Measurements from ENCODE around the gene KIF26A. TPM values are rescaled to one million over a fixed set of nuclear protein-coding genes. Genes with fewer than 3 reads are reported as not detected.

The KIF26A gene
- polyA plus RNA-seq, 1 experiment = 0.10 TPM

DNA sequence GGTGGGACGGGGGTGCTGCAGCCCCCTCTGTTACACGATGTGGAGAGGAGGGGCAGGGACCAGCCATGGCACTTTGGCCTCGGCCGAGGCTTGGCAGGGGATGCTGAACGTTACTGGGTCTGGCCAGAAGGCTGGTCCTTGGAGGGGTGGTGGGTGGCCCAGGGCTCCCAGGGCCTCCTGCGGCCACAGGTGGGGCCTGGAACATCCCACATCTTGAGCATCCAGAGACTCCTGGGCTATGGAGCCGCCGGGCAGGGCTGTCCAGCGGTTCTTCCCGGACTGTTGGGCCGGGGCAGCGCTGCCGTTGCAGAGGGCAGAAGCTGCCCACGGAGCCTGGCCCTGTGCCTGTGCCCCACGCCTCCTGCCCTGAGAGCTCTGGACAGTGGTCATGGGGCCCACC, 15.9 kb downstream of the KIF26A start:
- CTCF ChIA-PET = no interaction called here
- H3K36me3 ChIP-seq (ENCODE audit: control insufficient read depth, insufficient read depth, low read length) = no peaks in the 10 kb centered on the region
- TF ChIP-seq, protein P1, sequence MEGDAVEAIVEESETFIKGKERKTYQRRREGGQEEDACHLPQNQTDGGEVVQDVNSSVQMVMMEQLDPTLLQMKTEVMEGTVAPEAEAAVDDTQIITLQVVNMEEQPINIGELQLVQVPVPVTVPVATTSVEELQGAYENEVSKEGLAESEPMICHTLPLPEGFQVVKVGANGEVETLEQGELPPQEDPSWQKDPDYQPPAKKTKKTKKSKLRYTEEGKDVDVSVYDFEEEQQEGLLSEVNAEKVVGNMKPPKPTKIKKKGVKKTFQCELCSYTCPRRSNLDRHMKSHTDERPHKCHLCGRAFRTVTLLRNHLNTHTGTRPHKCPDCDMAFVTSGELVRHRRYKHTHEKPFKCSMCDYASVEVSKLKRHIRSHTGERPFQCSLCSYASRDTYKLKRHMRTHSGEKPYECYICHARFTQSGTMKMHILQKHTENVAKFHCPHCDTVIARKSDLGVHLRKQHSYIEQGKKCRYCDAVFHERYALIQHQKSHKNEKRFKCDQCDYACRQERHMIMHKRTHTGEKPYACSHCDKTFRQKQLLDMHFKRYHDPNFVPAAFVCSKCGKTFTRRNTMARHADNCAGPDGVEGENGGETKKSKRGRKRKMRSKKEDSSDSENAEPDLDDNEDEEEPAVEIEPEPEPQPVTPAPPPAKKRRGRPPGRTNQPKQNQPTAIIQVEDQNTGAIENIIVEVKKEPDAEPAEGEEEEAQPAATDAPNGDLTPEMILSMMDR (IDR thresholded peaks at IDR 0.05; ENCODE audit: insufficient read depth, low read depth, low read length) = no peak
- no peak overlapping the region for H3K4me3 ChIP-seq (ENCODE audit: low read depth, low read length)
- DNase-seq (ENCODE audit: low read depth) = no peak
- no peaks in the 10 kb centered on the region for H3K27me3 ChIP-seq (ENCODE audit: control insufficient read depth, insufficient read depth, low read length)
- POLR2A ChIA-PET = no interaction called here

DNA sequence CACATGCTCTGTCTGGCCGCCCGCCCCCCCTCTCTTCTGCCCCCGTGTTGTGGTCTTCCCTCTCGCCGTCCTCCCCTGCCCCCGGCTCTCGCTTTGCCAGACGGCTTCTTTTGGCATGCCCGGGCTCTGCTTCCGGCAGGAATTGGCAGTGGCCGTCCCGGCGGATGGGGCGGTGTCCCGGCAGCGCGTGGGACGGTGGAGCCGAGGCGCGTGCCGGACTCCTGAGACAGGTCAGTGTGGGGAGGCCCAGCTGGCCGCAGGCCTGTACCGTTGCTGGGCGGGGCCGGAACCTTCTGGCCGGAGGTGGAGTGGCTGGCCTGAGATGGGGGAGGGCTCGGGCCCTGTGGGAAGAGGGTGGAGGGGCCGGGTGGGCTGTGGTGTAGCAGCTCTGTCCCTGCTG, 17.1 kb downstream of the KIF26A start:
- Histone ChIP-seq H3K36me3 (ENCODE audit: control insufficient read depth, insufficient read depth, low read length) (no peaks in the 10 kb centered on the region), H3K27me3 (ENCODE audit: control insufficient read depth, insufficient read depth, low read length) (no peaks in the 10 kb centered on the region), H3K4me3 (ENCODE audit: low read depth, low read length) (no peak overlapping the region)
- DNase-seq (ENCODE audit: low read depth) = no peak
- ChIA-PET CTCF (no interaction called here), POLR2A (no interaction called here)
- TF ChIP-seq, protein P1 (IDR thresholded peaks at IDR 0.05; ENCODE audit: insufficient read depth, low read depth, low read length) = no peak

GRCh38 chr14:104156142-104156541, 17.8 kb downstream of the KIF26A start:
- no peaks in the 10 kb centered on the region for H3K36me3 ChIP-seq (ENCODE audit: control insufficient read depth, insufficient read depth, low read length)
- ChIA-PET CTCF (no interaction called here), POLR2A (no interaction called here)
- H3K4me3 ChIP-seq (ENCODE audit: low read depth, low read length) = no peak overlapping the region
- TF ChIP-seq, protein P1 (IDR thresholded peaks at IDR 0.05; ENCODE audit: insufficient read depth, low read depth, low read length) = no peak
- H3K27me3 ChIP-seq (ENCODE audit: control insufficient read depth, insufficient read depth, low read length) = no peaks in the 10 kb centered on the region
- DNase-seq (ENCODE audit: low read depth) = no peak

- DNase-seq (ENCODE audit: low read depth) = no peak
- Histone ChIP-seq H3K27me3 (ENCODE audit: control insufficient read depth, insufficient read depth, low read length) (no peaks in the 10 kb centered on the region), H3K4me3 (ENCODE audit: low read depth, low read length) (no peak overlapping the region), H3K36me3 (ENCODE audit: control insufficient read depth, insufficient read depth, low read length) (no peaks in the 10 kb centered on the region)
- CTCF ChIA-PET = no interaction called here
- POLR2A ChIA-PET = no interaction called here
- TF ChIP-seq, protein P1 (IDR thresholded peaks at IDR 0.05; ENCODE audit: insufficient read depth, low read depth, low read length) = no peak
Observed at GRCh38 chr14:104157016-104157928, 18.9 kb downstream of the KIF26A start.

GRCh38 chr14:104158827-104159798, 20.7 kb downstream of the KIF26A start:
- DNase-seq (ENCODE audit: low read depth) = no peak
- POLR2A ChIA-PET = no interaction called here
- CTCF ChIA-PET = no interaction called here

More at GRCh38 chr14:104158827-104159798, 20.7 kb downstream of the KIF26A start:
- no peak overlapping the region for H3K4me3 ChIP-seq (ENCODE audit: low read depth, low read length)
- TF ChIP-seq, protein P1 (IDR thresholded peaks at IDR 0.05; ENCODE audit: insufficient read depth, low read depth, low read length) = no peak
- no peaks in the 10 kb centered on the region for H3K36me3 ChIP-seq (ENCODE audit: control insufficient read depth, insufficient read depth, low read length)
- H3K27me3 ChIP-seq (ENCODE audit: control insufficient read depth, insufficient read depth, low read length) = no peaks in the 10 kb centered on the region
